ENCODE results near the gene SCRN2.

SCRN2 gene

GRCh38 chr17:47819475-47819874 lies 21.6 kb downstream of the SCRN2 start:
- no peak for DNase-seq

GRCh38 chr17:47818002-47818695 lies 22.9 kb downstream of the SCRN2 start:
- DNase-seq: no peak

GRCh38 chr17:47816947-47817346 lies 24.1 kb downstream of the SCRN2 start:
- DNase-seq: no peak

- no peak for DNase-seq
Observed at GRCh38 chr17:47816111-47816735, 24.9 kb downstream of the SCRN2 start.

- DNase-seq: no peak
Observed at GRCh38 chr17:47815106-47815918, 25.8 kb downstream of the SCRN2 start.

GRCh38 chr17:47813512-47814031 lies 27.5 kb downstream of the SCRN2 start:
- no peak for DNase-seq

GRCh38 chr17:47813077-47813476 lies 28.0 kb downstream of the SCRN2 start:
- no peak for DNase-seq

GRCh38 chr17:47812146-47812920 lies 28.7 kb downstream of the SCRN2 start:
- DNase-seq: no peak

- DNase-seq: no peak
Observed at GRCh38 chr17:47811709-47812108, 29.4 kb downstream of the SCRN2 start.

- no peak for DNase-seq
Observed at GRCh38 chr17:47810901-47811635, 30.0 kb downstream of the SCRN2 start.

- DNase-seq: no peak
Observed at GRCh38 chr17:47810200-47810821, 30.8 kb downstream of the SCRN2 start.

GRCh38 chr17:47808830-47809480 lies 32.1 kb downstream of the SCRN2 start:
- DNase-seq: no peak

- no peak for DNase-seq
Observed at GRCh38 chr17:47808036-47808829, 32.8 kb downstream of the SCRN2 start.

- no peak for DNase-seq
Observed at GRCh38 chr17:47807421-47807820, 33.7 kb downstream of the SCRN2 start.

- DNase-seq: no peak
Observed at GRCh38 chr17:47806913-47807255, 34.2 kb downstream of the SCRN2 start.

GRCh38 chr17:47806026-47806912 lies 34.8 kb downstream of the SCRN2 start:
- no peak for DNase-seq

GRCh38 chr17:47804461-47804860 lies 36.6 kb downstream of the SCRN2 start:
- DNase-seq: no peak

GRCh38 chr17:47803751-47804150 lies 37.3 kb downstream of the SCRN2 start:
- no peak for DNase-seq

GRCh38 chr17:47803201-47803600 lies 37.9 kb downstream of the SCRN2 start:
- DNase-seq: no peak

Measured in NCI-H2171 treated with DMSO at 0.1 percent for 48 hours (cell line).